ENCODE measurements around the gene PDPR. TPM values are rescaled to one million over a fixed set of nuclear protein-coding genes. Genes with fewer than 3 reads are reported as not detected.
"Not testable (repeated sequence)": the region's sequence is repeated elsewhere in the genome, so short reads cannot be mapped to it uniquely, and the experiment has no call there.

Gene PDPR
- total and polyA plus RNA-seq, 2 of the 8 experiments (the other 6 are each of a cell fraction or from before 2014, with no cell fraction given): 40.2 to 43.1 TPM

DNA sequence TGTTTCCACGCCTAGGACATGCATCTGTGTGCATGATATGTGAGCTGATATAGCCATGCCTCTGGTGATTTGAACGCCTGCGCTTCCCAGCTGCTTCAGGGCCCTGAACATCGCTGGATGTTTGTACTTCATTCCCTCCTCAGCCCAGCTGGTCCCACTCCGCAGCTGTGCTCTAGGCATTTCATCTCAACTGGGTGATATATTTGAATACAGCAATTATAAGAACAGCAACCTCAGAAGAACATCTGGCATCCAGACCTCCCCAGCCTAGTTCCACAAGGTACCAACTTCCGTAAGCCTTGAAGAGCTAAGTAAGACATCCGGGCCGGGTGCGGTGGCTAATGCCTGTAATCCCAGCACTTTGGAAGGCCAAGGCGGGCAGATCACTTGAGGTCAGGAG lies 52.6 kb downstream of the PDPR start:
- H3K23me2 ChIP-seq (ENCODE audit: low read depth, low read length); H3K9me3 ChIP-seq (ENCODE audit: insufficient read depth in 2 of 2, low read depth in 1 of 2, low read length in 1 of 2); H4K8ac ChIP-seq (ENCODE audit: extremely low read depth, insufficient read depth, low read length); H3K23ac ChIP-seq (ENCODE audit: insufficient read length); H2AK5ac ChIP-seq (ENCODE audit: low read depth, low read length); H2BK12ac ChIP-seq (ENCODE audit: low read depth, low read length); POLR2A ChIA-PET (ENCODE audit: partially characterized antibody); H2BK15ac ChIP-seq (ENCODE audit: low read length); H3K79me1 ChIP-seq (ENCODE audit: low read depth, low read length); H3K56ac ChIP-seq (replicated peaks; ENCODE audit: insufficient read length, low read depth, low read length); H3K79me2 ChIP-seq (ENCODE audit: control insufficient read depth in 1 of 2, insufficient read depth in 2 of 2, low read length in 2 of 2); H2AFZ ChIP-seq (ENCODE audit: low read length); H4K20me1 ChIP-seq (replicated peaks in 1 of 2; ENCODE audit: control insufficient read depth in 1 of 2, insufficient read depth in 2 of 2, low read length in 2 of 2); H4K91ac ChIP-seq (replicated peaks; ENCODE audit: insufficient read length, low read length); H3K27ac ChIP-seq (ENCODE audit: low read depth, low read length); H3K4ac ChIP-seq (replicated peaks; ENCODE audit: insufficient read length, low read depth, low read length); H2BK120ac ChIP-seq (replicated peaks; ENCODE audit: low read depth, low read length); H4K5ac ChIP-seq (ENCODE audit: insufficient read length, low read depth, low read length); H3K27me3 ChIP-seq (replicated peaks in 1 of 4; ENCODE audit: control insufficient read depth in 3 of 4, extremely low read depth in 1 of 4, insufficient read depth in 3 of 4, low read length in 3 of 4); H2BK5ac ChIP-seq (ENCODE audit: low read depth, low read length); H2BK20ac ChIP-seq (ENCODE audit: low read length); H3K4me1 ChIP-seq (replicated peaks in 1 of 4; ENCODE audit: control insufficient read depth in 3 of 4, insufficient read depth in 4 of 4, low read length in 3 of 4); H3K36me3 ChIP-seq (ENCODE audit: control insufficient read depth in 2 of 4, insufficient read depth in 4 of 4, low read length in 3 of 4); CTCF ChIA-PET (ENCODE audit: partially characterized antibody); DNase-seq (ENCODE audit: low read depth in 1 of 2, low spot score in 2 of 2); FAIRE-seq; H3K18ac ChIP-seq (ENCODE audit: extremely low read depth, low read length); H3K4me3 ChIP-seq (ENCODE audit: extremely low read depth in 1 of 4, insufficient read depth in 2 of 4, low read depth in 3 of 4, low read length in 4 of 4); H3K4me2 ChIP-seq (ENCODE audit: insufficient read depth in 1 of 2, low read depth in 2 of 2, low read length in 2 of 2); H3K14ac ChIP-seq (ENCODE audit: insufficient read length); H3K9ac ChIP-seq (replicated peaks in 1 of 4; ENCODE audit: extremely low read depth in 1 of 4, low read depth in 3 of 4, low read length in 3 of 4): not testable (repeated sequence)
- 100% methylated on average over 4 of the region's 10 CpGs; no CpG with 5 or more reads in 1 of the 2 experiments for WGBS, 2 experiments (ENCODE audit: extremely low coverage in 1 of 2, insufficient coverage in 1 of 2, insufficient read length in 1 of 2, insufficient replicate concordance in 2 of 2, low coverage in 1 of 2, low lambda C conversion rate in 2 of 2, missing lambda C conversion rate in 1 of 2)

DNA sequence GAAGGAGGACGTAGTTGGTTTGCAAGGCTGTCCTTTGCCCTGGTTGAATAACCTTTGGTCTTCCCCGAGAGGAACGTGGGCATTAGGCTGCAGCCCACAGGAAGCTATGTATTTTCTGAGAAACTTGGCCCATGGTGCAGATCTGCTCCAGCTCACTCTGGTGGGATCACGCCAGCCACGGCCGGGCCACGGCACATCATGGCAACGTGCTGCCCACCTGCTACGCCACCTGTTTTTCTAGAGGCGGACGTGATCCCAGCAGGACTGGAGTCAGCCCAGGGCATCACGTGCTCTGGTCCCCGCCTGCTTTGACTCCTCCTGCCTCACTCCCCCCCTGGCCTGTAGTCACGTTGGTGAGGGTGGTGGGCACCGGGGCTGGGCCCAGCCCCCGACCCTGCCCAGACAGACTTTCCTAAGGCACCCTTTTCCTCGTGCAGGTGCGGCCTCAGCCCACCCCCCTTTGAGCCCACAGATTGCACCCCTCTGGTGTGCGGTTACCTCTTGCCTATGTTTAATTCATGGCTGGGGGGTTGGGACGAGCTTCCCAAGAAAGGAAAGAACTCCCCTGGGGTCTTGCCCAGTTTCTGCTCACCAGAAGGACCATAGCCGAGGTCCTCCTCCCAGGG lies 59.2 kb downstream of the PDPR start, which contains the start of gene CLEC18C:
Gene CLEC18C, plus strand, starts transcription at position 576 of the 626 bp plus-strand sequence. CDS start 492 bp downstream, outside the sequence.
- H2BK12ac ChIP-seq (ENCODE audit: low read depth, low read length); H3K9me3 ChIP-seq (ENCODE audit: insufficient read depth in 2 of 2, low read depth in 1 of 2, low read length in 1 of 2); POLR2A ChIA-PET (ENCODE audit: partially characterized antibody); DNase-seq (ENCODE audit: low read depth in 1 of 2, low spot score in 2 of 2); H3K4me3 ChIP-seq (ENCODE audit: extremely low read depth in 1 of 4, insufficient read depth in 2 of 4, low read depth in 3 of 4, low read length in 4 of 4); H3K23ac ChIP-seq (ENCODE audit: insufficient read length); H2BK15ac ChIP-seq (ENCODE audit: low read length); FAIRE-seq; H4K91ac ChIP-seq (replicated peaks; ENCODE audit: insufficient read length, low read length); H2AK5ac ChIP-seq (ENCODE audit: low read depth, low read length); CTCF ChIA-PET (ENCODE audit: partially characterized antibody); H4K20me1 ChIP-seq (replicated peaks in 1 of 2; ENCODE audit: control insufficient read depth in 1 of 2, insufficient read depth in 2 of 2, low read length in 2 of 2); H3K9ac ChIP-seq (replicated peaks in 1 of 4; ENCODE audit: extremely low read depth in 1 of 4, low read depth in 3 of 4, low read length in 3 of 4); H3K56ac ChIP-seq (replicated peaks; ENCODE audit: insufficient read length, low read depth, low read length); H3K4me1 ChIP-seq (replicated peaks in 1 of 4; ENCODE audit: control insufficient read depth in 3 of 4, insufficient read depth in 4 of 4, low read length in 3 of 4); H4K8ac ChIP-seq (ENCODE audit: extremely low read depth, insufficient read depth, low read length); H3K27me3 ChIP-seq (replicated peaks in 1 of 4; ENCODE audit: control insufficient read depth in 3 of 4, extremely low read depth in 1 of 4, insufficient read depth in 3 of 4, low read length in 3 of 4); H3K36me3 ChIP-seq (ENCODE audit: control insufficient read depth in 2 of 4, insufficient read depth in 4 of 4, low read length in 3 of 4); H3K79me2 ChIP-seq (ENCODE audit: control insufficient read depth in 1 of 2, insufficient read depth in 2 of 2, low read length in 2 of 2); H3K27ac ChIP-seq (ENCODE audit: low read depth, low read length); H2BK5ac ChIP-seq (ENCODE audit: low read depth, low read length); H3K18ac ChIP-seq (ENCODE audit: extremely low read depth, low read length); H3K14ac ChIP-seq (ENCODE audit: insufficient read length); H3K79me1 ChIP-seq (ENCODE audit: low read depth, low read length); H3K23me2 ChIP-seq (ENCODE audit: low read depth, low read length); H4K5ac ChIP-seq (ENCODE audit: insufficient read length, low read depth, low read length); H2BK20ac ChIP-seq (ENCODE audit: low read length); H2AFZ ChIP-seq (ENCODE audit: low read length); H2BK120ac ChIP-seq (replicated peaks; ENCODE audit: low read depth, low read length); H3K4ac ChIP-seq (replicated peaks; ENCODE audit: insufficient read length, low read depth, low read length); H3K4me2 ChIP-seq (ENCODE audit: insufficient read depth in 1 of 2, low read depth in 2 of 2, low read length in 2 of 2): not testable (repeated sequence)
- WGBS, 2 experiments (ENCODE audit: extremely low coverage in 1 of 2, insufficient coverage in 1 of 2, insufficient read length in 1 of 2, insufficient replicate concordance in 2 of 2, low coverage in 1 of 2, low lambda C conversion rate in 2 of 2, missing lambda C conversion rate in 1 of 2): 94% methylated on average over 10 of the region's 21 CpGs; no CpG with 5 or more reads in 1 of the 2 experiments
